ENCODE results near the gene PCDHA9. TPM values are rescaled to one million over a fixed set of nuclear protein-coding genes. Genes with fewer than 3 reads are reported as not detected.
"Not testable (repeated sequence)": the region's sequence is repeated elsewhere in the genome, so short reads cannot be mapped to it uniquely, and the experiment has no call there.

Gene PCDHA9
- total and polyA plus RNA-seq, 7 experiments from 2014 or later: not detected

DNA sequence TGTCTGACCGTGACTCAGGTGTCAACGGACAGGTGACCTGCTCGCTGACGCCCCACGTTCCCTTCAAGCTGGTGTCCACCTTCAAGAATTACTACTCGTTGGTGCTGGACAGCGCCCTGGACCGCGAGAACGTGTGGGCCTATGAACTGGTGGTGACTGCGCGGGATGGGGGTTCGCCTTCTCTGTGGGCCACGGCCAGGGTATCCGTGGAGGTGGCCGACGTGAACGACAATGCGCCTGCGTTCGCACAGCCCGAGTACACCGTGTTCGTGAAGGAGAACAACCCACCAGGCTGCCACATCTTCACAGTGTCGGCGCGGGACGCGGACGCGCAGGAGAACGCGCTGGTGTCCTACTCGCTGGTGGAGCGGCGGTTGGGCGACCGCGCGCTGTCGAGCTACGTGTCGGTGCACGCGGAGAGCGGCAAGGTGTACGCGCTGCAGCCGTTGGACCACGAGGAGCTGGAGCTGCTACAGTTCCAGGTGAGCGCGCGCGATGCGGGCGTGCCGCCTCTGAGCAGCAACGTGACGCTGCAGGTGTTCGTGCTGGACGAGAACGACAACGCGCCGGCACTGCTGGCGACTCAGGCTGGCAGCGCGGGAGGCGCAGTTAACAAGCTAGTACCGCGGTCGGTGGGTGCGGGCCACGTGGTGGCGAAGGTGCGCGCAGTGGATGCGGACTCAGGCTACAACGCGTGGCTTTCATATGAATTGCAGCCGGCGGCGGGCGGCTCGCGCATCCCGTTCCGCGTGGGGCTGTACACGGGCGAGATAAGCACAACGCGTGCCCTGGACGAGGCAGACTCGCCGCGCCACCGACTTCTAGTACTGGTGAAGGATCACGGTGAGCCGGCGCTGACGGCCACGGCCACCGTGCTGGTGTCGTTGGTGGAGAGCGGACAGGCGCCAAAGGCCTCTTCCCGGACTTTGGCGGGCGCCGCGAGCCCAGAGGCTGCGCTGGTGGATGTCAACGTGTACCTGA is 22.3 kb downstream of the PCDHA9 start:
- Mint-ChIP-seq H3K4me3 (no peak overlapping the region), H3K4me1 (no peaks in the 10 kb centered on the region), H3K27ac (no peak overlapping the region), H3K36me3 (peaks cover 0 to 10% (median 2%) of the 10 kb centered on the region in 5 donors), H3K27me3 (peaks cover 0 to 69% (median 50%) of the 10 kb centered on the region in 5 donors), H3K9me3 (peaks cover 0 to 71% (median 28%) of the 10 kb centered on the region in 11 donors)
- Histone ChIP-seq H3K27ac (ENCODE audit: low read depth, low read length) (no peak overlapping the region), H3K4me1 (ENCODE audit: control insufficient read depth in 2 of 2, insufficient read depth in 2 of 2, low read length in 2 of 2) (no peaks in the 10 kb centered on the region), H3K36me3 (ENCODE audit: control insufficient read depth in 2 of 3, insufficient read depth in 3 of 3, low read length in 3 of 3) (no peaks in the 10 kb centered on the region), H3K27me3 (ENCODE audit: control insufficient read depth in 2 of 2, insufficient read depth in 2 of 2, low read length in 2 of 2) (peaks cover 0 to 10% of the 10 kb centered on the region in 2 donors), H3K4me3 (ENCODE audit: low read length) (no peak overlapping the region), H3K9me3 (ENCODE audit: control insufficient read depth in 2 of 3, low read length in 3 of 3) (peaks cover 0 to 21% (median 0%) of the 10 kb centered on the region in 3 experiments)
- POLR2A ChIA-PET: no interaction called here
- intact Hi-C loops (cut with micrococcal nuclease): no loop called here
- DNase-seq: no peak
- CTCF ChIA-PET: no interaction called here
- no peak for ATAC-seq

DNA sequence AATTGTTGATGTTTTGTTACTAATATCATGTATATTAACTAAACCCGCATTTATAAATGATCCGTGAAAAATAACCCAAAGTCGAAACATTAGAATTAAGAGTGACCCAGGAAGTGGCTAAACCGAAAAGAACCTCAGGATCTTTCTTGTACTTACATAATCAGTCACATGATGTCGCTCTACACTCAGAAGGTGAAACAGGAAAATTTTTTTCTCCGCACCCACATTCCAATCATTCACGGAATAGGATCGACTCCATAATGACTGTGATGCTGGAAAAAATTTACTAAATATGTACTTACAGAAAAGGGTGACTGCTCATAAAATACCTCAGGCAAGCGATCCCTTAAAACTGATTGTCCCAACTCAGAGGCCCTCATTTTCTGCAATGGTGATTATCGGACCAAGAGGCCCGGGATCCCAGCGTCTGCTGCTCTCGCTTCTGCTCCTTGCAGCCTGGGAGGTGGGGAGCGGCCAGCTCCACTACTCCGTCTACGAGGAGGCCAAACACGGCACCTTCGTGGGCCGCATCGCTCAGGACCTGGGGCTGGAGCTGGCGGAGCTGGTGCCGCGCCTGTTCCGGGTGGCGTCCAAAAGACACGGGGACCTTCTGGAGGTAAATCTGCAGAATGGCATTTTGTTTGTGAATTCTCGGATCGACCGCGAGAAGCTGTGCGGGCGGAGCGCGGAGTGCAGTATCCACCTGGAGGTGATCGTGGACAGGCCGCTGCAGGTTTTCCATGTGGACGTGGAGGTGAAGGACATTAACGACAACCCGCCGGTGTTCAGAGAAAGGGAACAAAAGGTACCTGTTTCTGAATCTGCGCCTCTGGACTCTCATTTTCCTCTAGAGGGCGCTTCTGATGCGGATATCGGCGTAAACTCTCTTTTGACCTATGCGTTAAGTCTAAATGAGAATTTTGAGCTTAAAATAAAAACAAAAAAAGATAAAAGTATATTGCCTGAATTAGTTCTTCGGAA is 27.2 kb downstream of the PCDHA9 start, which contains the start of gene PCDHA12:
Gene PCDHA12, plus strand, starts transcription at position 224 of the 981 bp plus-strand sequence. Its CDS starts 165 bp downstream, at position 389.
- Mint-ChIP-seq H3K4me3 (peak within 1 kb of the TSS in 1 of 10 donors; percentile 20), H3K36me3 (peaks cover 0 to 21% (median 0%) of the 10 kb centered on the region in 5 donors), H3K4me1 (no peaks in the 10 kb centered on the region), H3K9me3 (peaks cover under 1 to 86% (median 36%) of the 10 kb centered on the region in 11 donors), H3K27me3 (peaks cover 0 to 63% (median 61%) of the 10 kb centered on the region in 5 donors), H3K27ac (peak within 1 kb of the TSS in 1 of 9 donors; percentile 52)
- no peaks in the 10 kb centered on the region for H3K4me1 ChIP-seq (ENCODE audit: control insufficient read depth in 2 of 2, insufficient read depth in 2 of 2, low read length in 2 of 2)
- no peak within 1 kb of the TSS for H3K27ac ChIP-seq (ENCODE audit: low read depth, low read length)
- DNase-seq (no peak), ATAC-seq (no peak)
- H3K36me3 ChIP-seq (ENCODE audit: control insufficient read depth in 2 of 3, insufficient read depth in 3 of 3, low read length in 3 of 3): no peaks in the 10 kb centered on the region
- H3K9me3 ChIP-seq (ENCODE audit: control insufficient read depth in 2 of 3, low read length in 3 of 3): peaks cover 0 to 30% (median 0%) of the 10 kb centered on the region in 3 experiments
- peaks cover 0 to 4% of the 10 kb centered on the region in 2 donors for H3K27me3 ChIP-seq (ENCODE audit: control insufficient read depth in 2 of 2, insufficient read depth in 2 of 2, low read length in 2 of 2)
- ChIA-PET CTCF (no interaction called here), POLR2A (no interaction called here)
- intact Hi-C loops (cut with micrococcal nuclease): no loop called here
- H3K4me3 ChIP-seq (ENCODE audit: low read length): no peak within 1 kb of the TSS

DNA sequence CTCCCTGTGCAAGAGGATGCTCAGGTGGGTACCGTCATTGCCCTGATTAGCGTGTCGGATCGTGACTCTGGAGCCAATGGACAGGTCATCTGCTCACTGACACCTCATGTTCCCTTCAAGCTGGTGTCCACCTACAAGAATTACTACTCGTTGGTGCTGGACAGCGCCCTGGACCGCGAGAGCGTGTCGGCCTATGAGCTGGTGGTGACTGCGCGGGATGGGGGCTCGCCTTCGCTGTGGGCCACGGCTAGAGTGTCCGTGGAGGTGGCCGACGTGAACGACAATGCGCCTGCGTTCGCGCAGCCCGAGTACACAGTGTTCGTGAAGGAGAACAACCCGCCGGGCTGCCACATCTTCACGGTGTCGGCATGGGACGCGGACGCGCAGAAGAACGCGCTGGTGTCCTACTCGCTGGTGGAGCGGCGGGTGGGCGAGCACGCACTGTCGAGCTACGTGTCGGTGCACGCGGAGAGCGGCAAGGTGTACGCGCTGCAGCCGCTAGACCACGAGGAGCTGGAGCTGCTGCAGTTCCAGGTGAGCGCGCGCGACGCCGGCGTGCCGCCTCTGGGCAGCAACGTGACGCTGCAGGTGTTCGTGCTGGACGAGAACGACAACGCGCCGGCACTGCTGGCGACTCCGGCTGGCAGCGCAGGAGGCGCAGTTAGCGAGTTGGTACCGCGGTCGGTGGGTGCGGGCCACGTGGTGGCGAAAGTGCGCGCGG is 28.5 kb downstream of the PCDHA9 start:
- H3K4me1 ChIP-seq (ENCODE audit: control insufficient read depth in 2 of 2, insufficient read depth in 2 of 2, low read length in 2 of 2); ATAC-seq; H3K36me3 ChIP-seq (ENCODE audit: control insufficient read depth in 2 of 3, insufficient read depth in 3 of 3, low read length in 3 of 3); H3K4me1 Mint-ChIP-seq; H3K27ac ChIP-seq (ENCODE audit: low read depth, low read length); DNase-seq; H3K4me3 Mint-ChIP-seq; intact Hi-C loops (cut with micrococcal nuclease); CTCF ChIA-PET; H3K27me3 ChIP-seq (ENCODE audit: control insufficient read depth in 2 of 2, insufficient read depth in 2 of 2, low read length in 2 of 2); H3K4me3 ChIP-seq (ENCODE audit: low read length); POLR2A ChIA-PET: not testable (repeated sequence)
- H3K9me3 ChIP-seq (ENCODE audit: control insufficient read depth in 2 of 3, low read length in 3 of 3): peaks cover 0 to 21% (median 0%) of the 10 kb centered on the region in 3 experiments
- Mint-ChIP-seq H3K27me3 (peaks cover 0 to 74% (median 73%) of the 10 kb centered on the region in 5 donors), H3K36me3 (peaks cover 0 to 32% (median 2%) of the 10 kb centered on the region in 5 donors), H3K27ac (peak overlapping the region in 1 of 9 donors; percentile 52), H3K9me3 (peaks cover 7 to 86% (median 46%) of the 10 kb centered on the region in 11 donors)

DNA sequence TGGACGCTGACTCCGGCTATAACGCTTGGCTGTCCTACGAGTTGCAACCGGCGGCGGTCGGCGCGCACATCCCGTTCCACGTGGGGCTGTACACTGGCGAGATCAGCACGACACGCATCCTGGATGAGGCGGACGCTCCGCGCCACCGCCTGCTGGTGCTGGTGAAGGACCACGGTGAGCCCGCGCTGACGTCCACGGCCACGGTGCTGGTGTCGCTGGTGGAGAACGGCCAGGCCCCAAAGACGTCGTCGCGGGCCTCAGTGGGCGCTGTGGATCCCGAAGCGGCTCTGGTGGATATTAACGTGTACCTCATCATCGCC is 29.0 kb downstream of the PCDHA9 start:
- no peak for DNase-seq
- CTCF ChIA-PET: no interaction called here
- POLR2A ChIA-PET: no interaction called here
- Histone ChIP-seq H3K4me1 (ENCODE audit: control insufficient read depth in 2 of 2, insufficient read depth in 2 of 2, low read length in 2 of 2) (no peaks in the 10 kb centered on the region), H3K27ac (ENCODE audit: low read depth, low read length) (no peak overlapping the region), H3K4me3 (ENCODE audit: low read length) (no peak overlapping the region), H3K27me3 (ENCODE audit: control insufficient read depth in 2 of 2, insufficient read depth in 2 of 2, low read length in 2 of 2) (no peaks in the 10 kb centered on the region), H3K9me3 (ENCODE audit: control insufficient read depth in 2 of 3, low read length in 3 of 3) (peaks cover 0 to 21% (median 0%) of the 10 kb centered on the region in 3 experiments), H3K36me3 (ENCODE audit: control insufficient read depth in 2 of 3, insufficient read depth in 3 of 3, low read length in 3 of 3) (no peaks in the 10 kb centered on the region)
- H3K36me3 Mint-ChIP-seq: peaks cover 0 to 34% (median 4%) of the 10 kb centered on the region in 5 donors
- H3K27ac Mint-ChIP-seq: no peak overlapping the region
- peaks cover 0 to 74% (median 71%) of the 10 kb centered on the region in 5 donors for H3K27me3 Mint-ChIP-seq
- no peak for ATAC-seq
- H3K4me1 Mint-ChIP-seq: no peaks in the 10 kb centered on the region
- peaks cover 9 to 86% (median 45%) of the 10 kb centered on the region in 11 donors for H3K9me3 Mint-ChIP-seq
- H3K4me3 Mint-ChIP-seq: no peak overlapping the region
- intact Hi-C loops (cut with micrococcal nuclease): no loop called here

DNA sequence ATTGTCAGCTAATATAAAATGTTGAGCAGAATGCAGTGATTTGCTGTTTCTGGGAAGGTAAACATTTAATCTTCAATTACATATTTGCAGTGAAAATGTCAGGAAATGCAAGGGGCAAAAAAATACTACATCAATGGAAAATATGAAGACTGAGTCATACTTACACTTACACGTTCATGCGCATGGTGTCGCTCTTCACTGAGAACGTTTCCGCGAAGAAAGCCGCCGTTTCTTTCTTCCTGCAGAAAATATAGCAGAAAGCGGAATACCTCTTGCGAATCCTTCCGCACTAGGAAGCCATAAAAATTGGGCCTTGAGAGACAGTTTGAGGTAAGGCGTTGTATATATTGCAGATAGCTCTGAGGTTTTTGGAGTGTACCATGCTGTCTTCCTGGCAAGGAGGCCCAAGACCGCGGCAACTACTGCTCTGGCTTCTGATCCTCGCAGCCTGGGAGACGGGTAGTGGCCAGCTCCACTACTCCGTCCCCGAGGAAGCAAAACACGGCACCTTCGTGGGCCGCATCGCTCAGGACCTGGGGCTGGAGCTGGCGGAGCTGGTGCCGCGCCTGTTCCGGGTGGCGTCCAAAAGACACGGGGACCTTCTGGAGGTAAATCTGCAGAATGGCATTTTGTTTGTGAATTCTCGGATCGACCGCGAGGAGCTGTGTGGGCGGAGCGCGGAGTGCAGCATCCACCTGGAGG is 33.9 kb downstream of the PCDHA9 start, which contains the start of gene PCDHA13:
Gene PCDHA13, plus strand, starts transcription at position 236 of the 702 bp plus-strand sequence. Its CDS starts 145 bp downstream, at position 381.
- Mint-ChIP-seq H3K27me3 (peaks cover 0 to 56% (median 50%) of the 10 kb centered on the region in 5 donors), H3K4me1 (no peaks in the 10 kb centered on the region), H3K36me3 (peaks cover 0 to 40% (median 4%) of the 10 kb centered on the region in 5 donors), H3K4me3 (no peak within 1 kb of the TSS), H3K27ac (peak within 1 kb of the TSS in 1 of 9 donors; percentile 46), H3K9me3 (peaks cover 11 to 81% (median 35%) of the 10 kb centered on the region in 11 donors)
- Histone ChIP-seq H3K36me3 (ENCODE audit: control insufficient read depth in 2 of 3, insufficient read depth in 3 of 3, low read length in 3 of 3) (no peaks in the 10 kb centered on the region), H3K9me3 (ENCODE audit: control insufficient read depth in 2 of 3, low read length in 3 of 3) (peaks cover 0 to 21% (median 0%) of the 10 kb centered on the region in 3 experiments), H3K4me3 (ENCODE audit: low read length) (no peak within 1 kb of the TSS), H3K27me3 (ENCODE audit: control insufficient read depth in 2 of 2, insufficient read depth in 2 of 2, low read length in 2 of 2) (no peaks in the 10 kb centered on the region), H3K4me1 (ENCODE audit: control insufficient read depth in 2 of 2, insufficient read depth in 2 of 2, low read length in 2 of 2) (no peaks in the 10 kb centered on the region), H3K27ac (ENCODE audit: low read depth, low read length) (no peak within 1 kb of the TSS)
- intact Hi-C loops (cut with micrococcal nuclease): loop anchor here in 1 of 2 donors (5.0 kb wide), 1 partner anchor 40 kb away; the partner anchor contains the start of gene PCDHA8
- no peak for ATAC-seq
- CTCF ChIA-PET: no interaction called here
- POLR2A ChIA-PET: no interaction called here
- no peak for DNase-seq
